ENCODE measurements around the gene GLRX. TPM values are rescaled to one million over a fixed set of nuclear protein-coding genes. Genes with fewer than 3 reads are reported as not detected.

GLRX gene
- total RNA-seq, 2 experiments from 2014 or later = 50.4 to 51.1 TPM

DNA sequence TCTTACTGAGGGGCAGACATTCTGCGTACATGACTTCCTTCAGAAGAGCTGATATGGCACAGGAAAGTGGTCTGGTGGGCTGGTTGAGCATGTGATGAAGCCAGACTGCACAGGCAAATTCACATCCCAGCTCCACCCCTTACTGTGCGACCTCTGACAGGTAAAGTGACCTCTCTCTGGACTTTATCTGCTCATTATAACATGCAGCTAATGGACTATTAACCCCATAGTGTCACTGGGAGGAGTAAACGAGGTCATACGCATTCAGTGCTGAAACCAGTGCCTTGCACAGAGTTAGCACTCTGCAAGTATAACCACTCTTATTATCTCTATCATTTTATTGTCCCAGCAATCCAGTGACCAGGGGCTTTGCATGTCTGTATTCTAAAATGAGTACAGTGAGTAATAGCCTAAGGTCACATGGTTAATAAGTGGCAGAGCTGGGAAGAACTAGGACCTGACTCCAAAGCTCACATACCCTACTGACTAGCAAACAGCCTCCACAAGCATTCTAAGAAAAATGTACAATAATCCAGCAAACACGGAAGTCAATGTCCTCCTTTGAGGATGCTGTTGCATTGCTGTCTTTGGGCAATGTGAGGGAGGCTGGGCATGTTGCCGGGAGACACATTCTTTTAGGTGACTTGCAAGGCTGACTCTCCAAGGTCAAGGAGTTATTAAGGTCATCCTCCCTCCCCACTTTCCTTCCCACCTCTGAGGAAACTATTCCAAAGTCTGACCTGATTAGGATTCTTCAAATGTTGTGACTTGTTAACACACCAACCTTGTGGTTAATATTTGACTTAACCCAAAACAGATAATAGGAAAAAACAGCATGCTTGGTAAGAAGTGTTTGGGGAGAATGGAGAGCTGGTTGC is 19.0 kb downstream of the GLRX start:
- H3K36me3 Mint-ChIP-seq (ENCODE audit: low read depth) = peaks cover 1% of the 10 kb centered on the region
- H3K9me3 Mint-ChIP-seq = no peaks in the 10 kb centered on the region
- DNase-seq = no peak
- H3K4me3 Mint-ChIP-seq = no peak overlapping the region
- intact Hi-C loops (cut with micrococcal nuclease) = no loop called here
- peaks cover 8% of the 10 kb centered on the region for H3K4me1 Mint-ChIP-seq (ENCODE audit: low read depth)
- H3K27ac Mint-ChIP-seq = no peak overlapping the region
- no peaks in the 10 kb centered on the region for H3K27me3 Mint-ChIP-seq (ENCODE audit: low read depth)
- CTCF ChIA-PET = interaction anchor here (1.0 to 1.8 kb wide), 3 partner anchors 22 to 146 kb away, joined by 3 to 11 read pairs (median 3); no protein-coding TSS in a partner anchor

GRCh38 chr5:95801961-95802360 is 20.6 kb downstream of the GLRX start:
- CTCF ChIA-PET = interaction anchor here (1.4 kb wide), 1 partner anchor 20 kb away, joined by 4 read pairs; no protein-coding TSS in a partner anchor
- Mint-ChIP-seq H3K27ac (no peak overlapping the region), H3K4me1 (ENCODE audit: low read depth) (no peaks in the 10 kb centered on the region), H3K27me3 (ENCODE audit: low read depth) (no peaks in the 10 kb centered on the region), H3K9me3 (no peaks in the 10 kb centered on the region), H3K36me3 (ENCODE audit: low read depth) (peaks cover 1% of the 10 kb centered on the region), H3K4me3 (no peak overlapping the region)
- no peak for DNase-seq
- intact Hi-C loops (cut with micrococcal nuclease) = no loop called here

DNA sequence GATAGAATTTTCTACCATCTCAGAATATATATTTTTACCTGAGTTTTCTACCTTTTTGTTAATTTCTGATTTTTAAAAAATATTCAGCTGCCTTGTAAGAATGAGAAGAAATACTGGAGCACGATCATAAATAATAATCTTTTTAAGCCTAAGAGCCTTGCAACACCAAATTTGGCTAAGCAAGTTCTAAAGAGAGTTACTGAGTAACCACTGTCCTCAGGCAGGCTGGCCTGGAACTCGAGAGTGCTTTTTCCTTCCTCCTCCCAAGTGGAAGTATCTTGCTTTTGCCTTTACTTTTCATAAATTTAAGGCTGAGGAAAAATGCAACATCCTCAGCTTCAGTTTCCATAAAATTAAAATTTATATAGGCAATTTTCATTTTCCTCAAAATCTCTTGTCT is 21.0 kb downstream of the GLRX start:
- H3K36me3 Mint-ChIP-seq (ENCODE audit: low read depth) = peaks cover 1% of the 10 kb centered on the region
- CTCF ChIA-PET = interaction anchor here (1.2 to 1.4 kb wide), 2 partner anchors 14 to 20 kb away, joined by 4 to 5 read pairs; no protein-coding TSS in a partner anchor
- no peak overlapping the region for H3K27ac Mint-ChIP-seq
- intact Hi-C loops (cut with micrococcal nuclease) = no loop called here
- no peak for DNase-seq
- H3K4me3 Mint-ChIP-seq = no peak overlapping the region
- no peaks in the 10 kb centered on the region for H3K4me1 Mint-ChIP-seq (ENCODE audit: low read depth)
- no peaks in the 10 kb centered on the region for H3K27me3 Mint-ChIP-seq (ENCODE audit: low read depth)
- no peaks in the 10 kb centered on the region for H3K9me3 Mint-ChIP-seq

- Mint-ChIP-seq H3K4me1 (ENCODE audit: low read depth) (no peaks in the 10 kb centered on the region), H3K27me3 (ENCODE audit: low read depth) (no peaks in the 10 kb centered on the region)
These were observed 22.0 kb downstream of the GLRX start for GRCh38 chr5:95800553-95800952.

DNA sequence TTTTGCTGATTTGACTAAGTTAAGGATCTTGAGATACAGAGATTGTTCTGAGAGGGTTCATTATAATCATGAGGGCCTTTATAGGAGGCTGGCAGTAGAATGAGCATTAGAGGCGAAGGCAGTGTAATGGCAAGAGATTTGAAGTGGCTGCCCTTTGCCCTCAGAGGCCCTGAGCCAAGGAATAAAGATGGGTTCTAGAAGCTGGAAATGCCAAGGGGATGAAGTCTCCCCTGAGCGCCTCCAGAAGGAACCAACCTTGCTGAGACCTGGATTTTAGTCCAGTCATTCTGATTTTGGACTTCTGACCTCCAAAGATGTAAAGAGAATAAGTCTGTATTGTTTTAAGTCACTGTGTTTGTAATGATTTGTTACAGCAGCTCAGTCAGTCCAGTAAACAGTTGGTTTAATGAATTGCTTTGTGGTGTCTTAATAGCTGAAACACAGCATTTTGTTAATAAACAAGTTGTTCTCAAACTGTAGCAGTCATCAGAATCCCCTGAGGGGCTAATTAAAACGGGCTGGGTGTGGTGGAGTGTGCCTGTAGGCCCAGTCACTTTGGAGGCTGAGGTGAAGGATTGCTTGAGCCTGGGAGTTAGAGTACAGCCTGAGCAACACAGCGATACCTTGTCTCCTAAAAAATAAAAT is 23.2 kb downstream of the GLRX start:
- H3K36me3 Mint-ChIP-seq (ENCODE audit: low read depth) = peaks cover 1% of the 10 kb centered on the region
- no peak overlapping the region for H3K4me3 Mint-ChIP-seq
- H3K9me3 Mint-ChIP-seq = no peaks in the 10 kb centered on the region
- H3K27me3 Mint-ChIP-seq (ENCODE audit: low read depth) = no peaks in the 10 kb centered on the region
- no peak overlapping the region for H3K27ac Mint-ChIP-seq
- CTCF ChIA-PET = interaction anchor here (1.0 to 1.8 kb wide), 2 partner anchors 17 to 47 kb away, joined by 4 to 5 read pairs; no protein-coding TSS in a partner anchor
- intact Hi-C loops (cut with micrococcal nuclease) = no loop called here
- no peaks in the 10 kb centered on the region for H3K4me1 Mint-ChIP-seq (ENCODE audit: low read depth)
- no peak for DNase-seq

More at GRCh38 chr5:95800553-95800952, 22.0 kb downstream of the GLRX start:
- peaks cover 1% of the 10 kb centered on the region for H3K36me3 Mint-ChIP-seq (ENCODE audit: low read depth)
- no peak for DNase-seq
- H3K9me3 Mint-ChIP-seq = no peaks in the 10 kb centered on the region
- H3K4me3 Mint-ChIP-seq = no peak overlapping the region
- no peak overlapping the region for H3K27ac Mint-ChIP-seq
- CTCF ChIA-PET = interaction anchor here (1.2 kb wide), 1 partner anchor 14 kb away, joined by 5 read pairs; no protein-coding TSS in a partner anchor
- intact Hi-C loops (cut with micrococcal nuclease) = no loop called here

GRCh38 chr5:95798545-95798944 is 24.0 kb downstream of the GLRX start:
- H3K36me3 Mint-ChIP-seq (ENCODE audit: low read depth) = no peaks in the 10 kb centered on the region
- H3K4me1 Mint-ChIP-seq (ENCODE audit: low read depth) = no peaks in the 10 kb centered on the region
- CTCF ChIA-PET = interaction anchor here (1.0 to 1.8 kb wide), 2 partner anchors 16 to 48 kb away, joined by 4 to 5 read pairs; no protein-coding TSS in a partner anchor
- H3K9me3 Mint-ChIP-seq = no peaks in the 10 kb centered on the region
- H3K27ac Mint-ChIP-seq = no peak overlapping the region
- no peak for DNase-seq
- intact Hi-C loops (cut with micrococcal nuclease) = no loop called here
- H3K4me3 Mint-ChIP-seq = no peak overlapping the region
- H3K27me3 Mint-ChIP-seq (ENCODE audit: low read depth) = no peaks in the 10 kb centered on the region

DNA sequence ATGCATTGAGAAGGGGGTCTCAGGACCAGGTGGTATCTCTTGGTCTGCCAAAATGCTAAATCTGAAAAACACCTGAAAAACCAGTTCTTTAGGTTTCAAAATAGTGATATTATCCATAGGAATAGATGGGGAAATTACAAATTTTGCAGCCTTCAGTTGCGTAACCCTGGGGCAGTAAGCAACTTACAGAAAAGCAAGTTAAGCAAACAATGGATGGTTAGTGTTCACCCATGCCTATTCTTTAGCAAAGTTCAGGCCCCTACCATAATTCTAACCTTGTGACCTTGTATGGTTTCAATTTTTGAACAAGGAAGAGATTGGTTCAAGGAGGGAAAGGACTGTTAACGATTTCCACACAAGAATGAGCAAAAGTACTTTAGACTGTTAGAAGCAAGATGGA is 24.5 kb downstream of the GLRX start:
- no peak overlapping the region for H3K4me3 Mint-ChIP-seq
- H3K27me3 Mint-ChIP-seq (ENCODE audit: low read depth) = no peaks in the 10 kb centered on the region
- no peaks in the 10 kb centered on the region for H3K9me3 Mint-ChIP-seq
- no peak overlapping the region for H3K27ac Mint-ChIP-seq
- H3K36me3 Mint-ChIP-seq (ENCODE audit: low read depth) = no peaks in the 10 kb centered on the region
- CTCF ChIA-PET = interaction anchor here (1.8 kb wide), 1 partner anchor 48 kb away, joined by 5 read pairs; no protein-coding TSS in a partner anchor
- DNase-seq = no peak
- no peaks in the 10 kb centered on the region for H3K4me1 Mint-ChIP-seq (ENCODE audit: low read depth)
- intact Hi-C loops (cut with micrococcal nuclease) = no loop called here

- Mint-ChIP-seq H3K27ac (no peak overlapping the region), H3K4me1 (ENCODE audit: low read depth) (no peaks in the 10 kb centered on the region), H3K36me3 (ENCODE audit: low read depth) (no peaks in the 10 kb centered on the region), H3K4me3 (no peak overlapping the region), H3K9me3 (no peaks in the 10 kb centered on the region), H3K27me3 (ENCODE audit: low read depth) (no peaks in the 10 kb centered on the region)
- no peak for DNase-seq
- CTCF ChIA-PET = no interaction called here
- intact Hi-C loops (cut with micrococcal nuclease) = no loop called here
These were observed 25.2 kb downstream of the GLRX start for GRCh38 chr5:95797301-95797700.

- intact Hi-C loops (cut with micrococcal nuclease) = no loop called here
- Mint-ChIP-seq H3K9me3 (no peaks in the 10 kb centered on the region), H3K27me3 (ENCODE audit: low read depth) (no peaks in the 10 kb centered on the region), H3K27ac (no peak overlapping the region), H3K4me3 (no peak overlapping the region), H3K4me1 (ENCODE audit: low read depth) (no peaks in the 10 kb centered on the region), H3K36me3 (ENCODE audit: low read depth) (no peaks in the 10 kb centered on the region)
- DNase-seq = no peak
- CTCF ChIA-PET = interaction anchor here (19.1 kb wide), 1 partner anchor 48 kb away, joined by 497 read pairs; no protein-coding TSS in a partner anchor
These were observed 28.4 kb downstream of the GLRX start for GRCh38 chr5:95794070-95794516.

- DNase-seq = no peak
- H3K4me1 Mint-ChIP-seq (ENCODE audit: low read depth) = no peaks in the 10 kb centered on the region
- no peak overlapping the region for H3K4me3 Mint-ChIP-seq
- H3K9me3 Mint-ChIP-seq = no peaks in the 10 kb centered on the region
- H3K36me3 Mint-ChIP-seq (ENCODE audit: low read depth) = no peaks in the 10 kb centered on the region
- intact Hi-C loops (cut with micrococcal nuclease) = no loop called here
- no peak overlapping the region for H3K27ac Mint-ChIP-seq
- CTCF ChIA-PET = interaction anchor here (0.9 to 19.1 kb wide), 4 partner anchors 10 to 50 kb away, joined by 3 to 497 read pairs (median 20); partner anchors contain the start of gene GLRX
- H3K27me3 Mint-ChIP-seq (ENCODE audit: low read depth) = no peaks in the 10 kb centered on the region
These were observed 30.8 kb downstream of the GLRX start for GRCh38 chr5:95791751-95792150.

DNA sequence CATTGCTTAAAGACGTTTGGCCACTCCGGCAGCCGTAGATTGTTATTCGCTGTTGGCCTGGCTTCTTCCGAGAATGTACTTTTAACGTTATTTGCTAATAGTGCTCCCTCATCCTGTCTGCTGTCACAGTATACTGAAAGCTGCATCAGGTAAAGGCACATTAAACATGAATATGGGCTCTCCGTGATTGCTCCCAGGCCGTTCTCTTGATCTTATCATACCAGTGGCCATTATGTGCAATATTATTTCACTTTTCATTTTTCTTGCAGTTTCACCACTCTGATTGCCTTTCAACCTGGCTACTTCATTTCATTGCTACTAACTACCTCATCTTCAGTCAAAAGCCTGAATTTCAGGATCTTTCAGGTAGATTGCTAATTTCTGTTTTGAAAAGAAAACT is 34.0 kb downstream of the GLRX start:
- Mint-ChIP-seq H3K27ac (no peak overlapping the region), H3K4me1 (ENCODE audit: low read depth) (no peaks in the 10 kb centered on the region), H3K4me3 (no peak overlapping the region), H3K9me3 (no peaks in the 10 kb centered on the region), H3K36me3 (ENCODE audit: low read depth) (no peaks in the 10 kb centered on the region), H3K27me3 (ENCODE audit: low read depth) (no peaks in the 10 kb centered on the region)
- intact Hi-C loops (cut with micrococcal nuclease) = no loop called here
- CTCF ChIA-PET = interaction anchor here (1.1 to 19.1 kb wide), 3 partner anchors 7 to 54 kb away, joined by 3 to 497 read pairs (median 37); no protein-coding TSS in a partner anchor
- no peak for DNase-seq

DNA sequence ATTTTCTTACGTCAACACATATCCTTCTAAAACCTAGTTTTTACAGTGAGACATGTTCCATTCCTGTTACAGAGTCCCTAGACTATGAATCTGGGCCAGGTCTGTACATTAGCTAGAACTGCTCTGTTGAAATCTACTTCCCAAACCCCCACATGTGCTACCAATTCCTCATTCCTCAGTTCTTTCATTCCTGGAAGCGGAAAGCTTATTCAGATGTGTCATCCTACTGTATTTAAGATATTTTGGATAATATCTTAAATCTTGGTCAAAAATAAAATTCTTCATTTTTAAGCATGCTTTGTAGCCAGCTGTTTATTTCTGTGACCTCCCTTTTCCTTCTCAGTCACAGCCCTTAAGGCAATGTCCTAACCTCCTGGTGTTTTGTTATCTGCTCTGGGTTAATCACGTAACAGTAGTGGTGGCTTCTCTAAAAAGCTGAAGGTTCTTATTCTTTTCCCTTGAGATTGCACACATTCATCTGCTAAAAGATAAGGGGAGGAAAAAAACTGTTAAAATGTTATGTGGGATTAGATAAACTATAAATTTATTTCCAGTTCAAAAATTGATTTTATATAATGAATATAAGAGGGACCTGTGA is 35.6 kb downstream of the GLRX start:
- no peak for DNase-seq
- Mint-ChIP-seq H3K27ac (no peak overlapping the region), H3K9me3 (no peaks in the 10 kb centered on the region), H3K4me1 (ENCODE audit: low read depth) (no peaks in the 10 kb centered on the region), H3K36me3 (ENCODE audit: low read depth) (no peaks in the 10 kb centered on the region), H3K27me3 (ENCODE audit: low read depth) (no peaks in the 10 kb centered on the region), H3K4me3 (no peak overlapping the region)
- CTCF ChIA-PET = interaction anchor here (0.6 to 19.1 kb wide), 6 partner anchors 14 to 1080 kb away, joined by 3 to 497 read pairs (median 3); no protein-coding TSS in a partner anchor
- intact Hi-C loops (cut with micrococcal nuclease) = no loop called here
